Camera-type eye (tissue), 1 donor: ENCODE measurements around the gene PLN. TPM values are rescaled to one million over a fixed set of nuclear protein-coding genes. Genes with fewer than 3 reads are reported as not detected.

Experiments
- total RNA-seq: library from RNA; depleted of rRNA; stranded (reverse); fragments of >200 nt; gene quantifications from one replicate; pipeline ENCODE4 v1.2.3, GENCODE V29; 2014

The PLN gene
- total RNA-seq: 21.1 TPM

GRCh38 chr6:118548136-118548535 is at the start of gene PLN:
TSS of gene PLN (plus strand) at chr6:118548296. CDS start at chr6:118558922, 10,626 bp downstream.

Other genes starting within 250 kb of the PLN start
- 44.8 TPM for gene CEP85L, start 103.3 kb downstream of the PLN start, total RNA-seq